SK-N-SH (cell line): Measurements from ENCODE around the gene PCK1.

Experiments used
- FOXJ3 ChIP-seq: sonication (generic); formaldehyde crosslinking; IDR thresholded peaks from 2 replicates; pipeline ENCODE4 v1.5.1; 2020; ENCODE audit warnings: mild to moderate bottlenecking, missing genetic modification reagents
- FOXM1 ChIP-seq: IDR thresholded peaks from 2 replicates; pipeline ENCODE4 v1.4.0; 2012; ENCODE audit warnings: low read depth, mild to moderate bottlenecking
- RAD21 ChIP-seq: IDR thresholded peaks from 2 replicates; pipeline ENCODE4 v1.6.1; 2012; ENCODE audit warnings: mild to moderate bottlenecking, low read length
- RXRA ChIP-seq: IDR thresholded peaks from 2 replicates; pipeline ENCODE4 v1.4.0; 2012; ENCODE audit warnings: low read depth, mild to moderate bottlenecking, borderline replicate concordance
- SMC3 ChIP-seq: IDR thresholded peaks from 2 replicates; pipeline ENCODE4 v1.6.1; 2012; ENCODE audit warnings: low read depth, low read length, improper control_type of control experiment
- TF ChIP-seq, protein P1 (sequence below): fragments of 200-600 bp; sonication (generic); IDR thresholded peaks from 2 replicates; pipeline ENCODE4 v1.6.1; 2017; ENCODE audit warnings: antibody characterized with exemption, mild to moderate bottlenecking, moderate library complexity

DNA sequence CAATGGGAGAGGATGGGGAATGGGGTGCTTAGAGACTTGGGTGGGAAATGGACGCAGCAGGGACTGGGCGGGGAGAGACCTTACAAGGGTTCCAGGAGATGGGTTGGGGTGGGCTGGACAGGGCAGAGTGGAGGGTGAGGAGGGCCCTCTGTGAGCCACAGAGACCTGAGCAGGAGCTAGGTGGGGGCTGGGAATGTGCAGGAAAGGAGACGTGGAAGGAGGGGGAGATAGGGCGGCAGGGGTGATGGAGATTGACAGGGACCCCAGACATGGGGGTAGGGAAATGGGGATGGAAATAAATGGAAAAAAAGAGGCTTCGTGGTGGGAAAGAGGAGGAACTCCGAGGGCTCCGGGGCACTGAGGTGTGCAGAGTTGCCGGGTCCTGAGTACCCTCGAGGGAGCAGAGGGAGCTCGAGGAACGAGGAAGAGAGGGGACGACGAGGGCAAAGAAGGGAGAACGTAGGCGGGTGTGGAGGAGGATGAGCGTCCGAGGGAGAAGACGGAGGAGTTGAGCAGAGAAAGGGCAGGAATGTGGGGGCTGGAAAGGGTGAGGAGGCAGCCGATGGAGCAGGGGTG, 33.9 kb upstream of the PCK1 start:
- TF ChIP-seq RXRA (no peak), RAD21 (no peak), FOXJ3 (CRISPR knock-in tag) (no peak), FOXM1 (no peak), SMC3 (no peak)
- TF ChIP-seq, protein P1, sequence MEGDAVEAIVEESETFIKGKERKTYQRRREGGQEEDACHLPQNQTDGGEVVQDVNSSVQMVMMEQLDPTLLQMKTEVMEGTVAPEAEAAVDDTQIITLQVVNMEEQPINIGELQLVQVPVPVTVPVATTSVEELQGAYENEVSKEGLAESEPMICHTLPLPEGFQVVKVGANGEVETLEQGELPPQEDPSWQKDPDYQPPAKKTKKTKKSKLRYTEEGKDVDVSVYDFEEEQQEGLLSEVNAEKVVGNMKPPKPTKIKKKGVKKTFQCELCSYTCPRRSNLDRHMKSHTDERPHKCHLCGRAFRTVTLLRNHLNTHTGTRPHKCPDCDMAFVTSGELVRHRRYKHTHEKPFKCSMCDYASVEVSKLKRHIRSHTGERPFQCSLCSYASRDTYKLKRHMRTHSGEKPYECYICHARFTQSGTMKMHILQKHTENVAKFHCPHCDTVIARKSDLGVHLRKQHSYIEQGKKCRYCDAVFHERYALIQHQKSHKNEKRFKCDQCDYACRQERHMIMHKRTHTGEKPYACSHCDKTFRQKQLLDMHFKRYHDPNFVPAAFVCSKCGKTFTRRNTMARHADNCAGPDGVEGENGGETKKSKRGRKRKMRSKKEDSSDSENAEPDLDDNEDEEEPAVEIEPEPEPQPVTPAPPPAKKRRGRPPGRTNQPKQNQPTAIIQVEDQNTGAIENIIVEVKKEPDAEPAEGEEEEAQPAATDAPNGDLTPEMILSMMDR: no peak
